Stimulated activated CD4-positive, alpha-beta T cell treated with anti-CD3 and anti-CD28 coated beads, TNF-alpha, amount 100 ng/mL, for 4 hours (primary cell): ENCODE results near the gene MATN4.
"Not testable (repeated sequence)": the region's sequence is repeated elsewhere in the genome, so short reads cannot be mapped to it uniquely, and the experiment has no call there.

Experiments used
- DNase-seq, 3 experiments: peaks; one replicate each; pipeline ENCODE4 v3.0.0-alpha.2; 2020; ENCODE audit warnings: low read depth in 3 of 3

The MATN4 gene

GRCh38 chr20:45308117-45308778 lies at the start of gene MATN4:
MATN4 (minus strand) TSS chr20:45308299; CDS start chr20:45305582, 2,717 bp downstream.
- DNase-seq = no peak

GRCh38 chr20:45355209-45356084 lies 47.3 kb upstream of the MATN4 start:
- DNase-seq = no peak

- DNase-seq = no peak
Observed at GRCh38 chr20:45354423-45355208, 46.5 kb upstream of the MATN4 start.

GRCh38 chr20:45353746-45354145 lies 45.6 kb upstream of the MATN4 start:
- DNase-seq = no peak

GRCh38 chr20:45352729-45353128 lies 44.6 kb upstream of the MATN4 start:
- DNase-seq = no peak

- DNase-seq = not testable (repeated sequence)
Observed at GRCh38 chr20:45350795-45351194, 42.7 kb upstream of the MATN4 start.

GRCh38 chr20:45350217-45350616 lies 42.1 kb upstream of the MATN4 start:
- DNase-seq = no peak

- peak; percentile 47 to 61 (median 48) for DNase-seq
Observed at GRCh38 chr20:45347936-45348778, 40.1 kb upstream of the MATN4 start, which contains the start of gene SDC4. SDC4 (minus strand) TSS chr20:45348424; CDS start chr20:45348384, 40 bp downstream.

- no peak for DNase-seq
Observed at GRCh38 chr20:45347297-45347935, 39.3 kb upstream of the MATN4 start.

- DNase-seq = no peak
Observed at GRCh38 chr20:45346851-45347250, 38.8 kb upstream of the MATN4 start.

GRCh38 chr20:45346291-45346718 lies 38.2 kb upstream of the MATN4 start:
- no peak for DNase-seq

GRCh38 chr20:45345104-45345936 lies 37.2 kb upstream of the MATN4 start:
- no peak for DNase-seq

- no peak for DNase-seq
Observed at GRCh38 chr20:45344168-45344860, 36.2 kb upstream of the MATN4 start.

- no peak for DNase-seq
Observed at GRCh38 chr20:45343532-45344167, 35.6 kb upstream of the MATN4 start.

GRCh38 chr20:45342855-45343531 lies 34.9 kb upstream of the MATN4 start:
- DNase-seq = no peak

- no peak for DNase-seq
Observed at GRCh38 chr20:45341939-45342854, 34.1 kb upstream of the MATN4 start.

- no peak for DNase-seq
Observed at GRCh38 chr20:45341579-45341938, 33.5 kb upstream of the MATN4 start.
